Measurements from ENCODE around the gene SLC13A1. TPM values are rescaled to one million over a fixed set of nuclear protein-coding genes. Genes with fewer than 3 reads are reported as not detected.

SLC13A1 gene
- total and polyA plus RNA-seq, 2 experiments from 2014 or later = not detected

GRCh38 chr7:123242467-123243092 is 42.8 kb upstream of the SLC13A1 start (continued):
- TF ChIP-seq CTCF (conservative IDR thresholded peaks at IDR 0.05; ENCODE audit: low read depth in 2 of 2) (no peak), ZNF331 (CRISPR knock-in tag; IDR thresholded peaks at IDR 0.05; ENCODE audit: low read depth) (no peak), ETS1 (IDR thresholded peaks at IDR 0.05) (no peak)

- no peak overlapping the region for H2AFZ ChIP-seq
- Mint-ChIP-seq H3K4me1 (no peaks in the 10 kb centered on the region), H3K9me3 (no peaks in the 10 kb centered on the region), H3K36me3 (ENCODE audit: low read depth) (no peaks in the 10 kb centered on the region), H3K27me3 (ENCODE audit: insufficient read depth, low read depth, poor library complexity) (peaks cover 2% of the 10 kb centered on the region), H3K27ac (no peak overlapping the region), H3K4me3 (no peak overlapping the region)
- no peaks in the 10 kb centered on the region for H4K20me1 ChIP-seq (replicated peaks; ENCODE audit: insufficient read depth)
- peak; percentile 39; the same call in 1 of the 3 replicates for ATAC-seq
- no peaks in the 10 kb centered on the region; the same call in 1 of the 2 replicates for H3K4me1 ChIP-seq (ENCODE audit: insufficient read depth)
- no peak overlapping the region for H3K4me2 ChIP-seq
- no peaks in the 10 kb centered on the region for H3K79me2 ChIP-seq (replicated peaks; ENCODE audit: insufficient read depth)
- no peak overlapping the region for H3K27ac ChIP-seq (ENCODE audit: low read depth)
- H3K9me2 ChIP-seq (ENCODE audit: insufficient read depth) = no peaks in the 10 kb centered on the region; the same call in 1 of the 2 replicates
- no peaks in the 10 kb centered on the region for H3K27me3 ChIP-seq (ENCODE audit: insufficient read depth)
- H3K36me3 ChIP-seq (ENCODE audit: insufficient read depth) = no peaks in the 10 kb centered on the region
- no peak overlapping the region for H3K4me3 ChIP-seq
- no peaks in the 10 kb centered on the region for H3F3A ChIP-seq (replicated peaks; ENCODE audit: low read depth)
- DNase-seq (ENCODE audit: low spot score) = no peak
- TF ChIP-seq ZNF114 (CRISPR knock-in tag; IDR thresholded peaks at IDR 0.05) (no peak), CREB1 (CRISPR knock-in tag; IDR thresholded peaks at IDR 0.05; ENCODE audit: low read depth) (no peak), NANOG (IDR thresholded peaks at IDR 0.05; ENCODE audit: borderline replicate concordance) (no peak), CTCF (conservative IDR thresholded peaks at IDR 0.05; ENCODE audit: low read depth in 2 of 2) (no peak), POLR2AphosphoS5 (IDR thresholded peaks at IDR 0.05; ENCODE audit: low read depth) (no peak), ETS1 (IDR thresholded peaks at IDR 0.05) (no peak), EZH2phosphoT487 (IDR thresholded peaks at IDR 0.05; ENCODE audit: unreplicated experiment) (no peak), EZH2 (IDR thresholded peaks at IDR 0.05; ENCODE audit: low read depth, unreplicated experiment) (no peak), JUNB (IDR thresholded peaks at IDR 0.05; ENCODE audit: unreplicated experiment) (no peak), ZNF462 (CRISPR knock-in tag; IDR thresholded peaks at IDR 0.05) (no peak), STAT1 (IDR thresholded peaks at IDR 0.05; ENCODE audit: unreplicated experiment) (no peak)
Observed at GRCh38 chr7:123241809-123242208, 42.0 kb upstream of the SLC13A1 start.

All from GM23338 (cell line).